ENCODE results near the gene TOLLIP. TPM values are rescaled to one million over a fixed set of nuclear protein-coding genes. Genes with fewer than 3 reads are reported as not detected.

Gene TOLLIP
- polyA plus RNA-seq, 1 experiment = 38.3 TPM

DNA sequence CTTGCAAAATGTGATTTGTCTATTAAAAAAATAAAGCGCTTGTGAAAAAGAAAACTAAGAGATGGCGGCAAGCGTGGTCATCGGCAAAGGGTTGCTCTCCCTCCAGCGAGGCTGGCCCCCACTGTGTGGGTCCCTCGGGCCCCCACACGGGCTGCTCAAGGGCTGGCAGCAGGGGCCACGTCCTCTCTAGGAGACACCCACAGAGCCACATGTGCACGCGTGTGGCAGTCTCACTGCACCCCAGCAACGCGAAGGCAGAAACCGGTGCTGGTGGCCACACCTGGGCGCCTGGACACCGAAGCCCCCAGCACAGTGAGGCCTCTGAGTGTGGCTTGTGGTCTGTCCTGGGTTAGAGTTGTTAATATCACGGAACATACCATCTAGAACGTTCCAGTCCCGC is 34.4 kb downstream of the TOLLIP start:
- Histone ChIP-seq H3K36me3 (ENCODE audit: control insufficient read depth, insufficient read depth, low read length) (peaks cover 6% of the 10 kb centered on the region), H3K27me3 (ENCODE audit: control insufficient read depth, insufficient read depth, low read length) (no peaks in the 10 kb centered on the region), H3K4me3 (ENCODE audit: low read depth, low read length) (no peak overlapping the region)
- CTCF ChIA-PET = no interaction called here
- DNase-seq (ENCODE audit: low read depth) = no peak
- no peak for TF ChIP-seq CTCF (IDR thresholded peaks at IDR 0.05; ENCODE audit: insufficient read depth, low read depth, low read length)
- POLR2A ChIA-PET = no interaction called here

DNA sequence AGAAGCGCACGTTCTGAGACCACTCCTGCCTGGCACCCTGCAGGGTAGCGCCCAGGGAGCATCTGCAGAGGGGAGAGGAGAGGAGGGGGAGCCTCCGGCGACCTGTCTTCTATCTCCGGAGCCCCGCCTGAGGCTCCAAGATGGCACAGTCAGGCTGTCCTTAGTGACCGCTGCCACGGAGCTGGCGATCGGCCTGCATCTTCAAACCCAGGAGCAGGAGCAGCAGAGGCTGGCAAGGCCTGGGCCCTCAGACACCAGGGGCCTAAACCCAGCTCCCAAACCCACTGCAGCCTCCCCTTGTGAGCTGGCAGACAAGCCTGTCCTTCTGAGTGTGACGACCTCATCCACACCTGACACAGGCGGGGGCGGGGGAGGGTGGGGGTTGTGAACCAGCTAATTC is 34.9 kb downstream of the TOLLIP start:
- no peak for DNase-seq (ENCODE audit: low read depth)
- ChIA-PET POLR2A (no interaction called here), CTCF (no interaction called here)
- Histone ChIP-seq H3K36me3 (ENCODE audit: control insufficient read depth, insufficient read depth, low read length) (peaks cover 5% of the 10 kb centered on the region), H3K27me3 (ENCODE audit: control insufficient read depth, insufficient read depth, low read length) (no peaks in the 10 kb centered on the region), H3K4me3 (ENCODE audit: low read depth, low read length) (no peak overlapping the region)
- TF ChIP-seq CTCF (IDR thresholded peaks at IDR 0.05; ENCODE audit: insufficient read depth, low read depth, low read length) = no peak

DNA sequence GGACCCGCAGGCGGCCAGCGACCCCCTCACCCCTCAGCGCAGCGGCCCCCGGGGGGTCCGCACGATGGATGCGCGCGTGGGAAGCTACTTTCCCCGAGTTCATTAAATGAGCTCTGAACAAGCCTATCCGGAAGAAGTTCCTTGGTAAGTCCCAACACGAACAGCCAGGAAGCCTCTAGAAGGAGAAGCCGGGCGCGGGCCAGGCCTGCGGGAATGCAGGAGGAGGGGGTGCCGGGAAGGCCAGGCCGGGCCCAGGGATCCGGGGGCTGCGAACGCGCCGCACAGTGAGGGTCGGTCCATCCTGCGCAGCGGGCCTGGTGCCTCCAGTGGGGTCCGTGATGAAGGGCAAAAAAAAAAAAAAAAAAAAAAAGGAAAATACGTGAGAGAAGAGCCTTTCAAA is 36.9 kb downstream of the TOLLIP start:
- H3K4me3 ChIP-seq (ENCODE audit: low read depth, low read length) = no peak overlapping the region
- ChIA-PET CTCF (no interaction called here), POLR2A (no interaction called here)
- peaks cover 5% of the 10 kb centered on the region for H3K36me3 ChIP-seq (ENCODE audit: control insufficient read depth, insufficient read depth, low read length)
- no peak for TF ChIP-seq CTCF (IDR thresholded peaks at IDR 0.05; ENCODE audit: insufficient read depth, low read depth, low read length)
- no peak for DNase-seq (ENCODE audit: low read depth)
- no peaks in the 10 kb centered on the region for H3K27me3 ChIP-seq (ENCODE audit: control insufficient read depth, insufficient read depth, low read length)

- no peak for TF ChIP-seq CTCF (IDR thresholded peaks at IDR 0.05; ENCODE audit: insufficient read depth, low read depth, low read length)
- ChIA-PET POLR2A (no interaction called here), CTCF (no interaction called here)
- Histone ChIP-seq H3K4me3 (ENCODE audit: low read depth, low read length) (no peak overlapping the region), H3K27me3 (ENCODE audit: control insufficient read depth, insufficient read depth, low read length) (no peaks in the 10 kb centered on the region), H3K36me3 (ENCODE audit: control insufficient read depth, insufficient read depth, low read length) (peaks cover 5% of the 10 kb centered on the region)
- DNase-seq (ENCODE audit: low read depth) = no peak
Measured at GRCh38 chr11:1271927-1272326, 37.5 kb downstream of the TOLLIP start.

DNA sequence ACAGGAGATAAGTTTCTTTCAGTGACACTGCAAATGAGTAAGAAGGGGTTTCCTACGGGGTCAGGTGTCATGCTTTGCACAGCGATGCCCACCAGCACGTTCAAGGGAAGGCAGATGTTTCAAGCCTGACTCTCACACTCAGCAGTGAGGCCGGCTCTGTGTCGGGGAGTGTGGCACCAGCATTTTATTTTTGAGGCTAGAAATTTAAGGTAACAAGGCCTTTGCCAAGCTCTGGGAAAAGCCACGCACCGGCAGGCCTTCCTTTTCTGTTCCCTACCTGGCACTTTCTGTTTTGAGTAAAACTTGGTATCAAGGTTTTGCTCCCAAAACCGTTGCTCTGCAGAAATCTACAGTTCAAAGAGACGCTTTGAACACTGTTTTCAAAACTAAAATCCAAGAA is 38.0 kb downstream of the TOLLIP start:
- CTCF ChIA-PET = interaction anchor here (2.0 kb wide), 1 partner anchor 245 kb away, joined by 5 read pairs; no protein-coding TSS in a partner anchor
- POLR2A ChIA-PET = no interaction called here
- TF ChIP-seq CTCF (IDR thresholded peaks at IDR 0.05; ENCODE audit: insufficient read depth, low read depth, low read length) = no peak
- Histone ChIP-seq H3K36me3 (ENCODE audit: control insufficient read depth, insufficient read depth, low read length) (peaks cover 5% of the 10 kb centered on the region), H3K4me3 (ENCODE audit: low read depth, low read length) (no peak overlapping the region), H3K27me3 (ENCODE audit: control insufficient read depth, insufficient read depth, low read length) (no peaks in the 10 kb centered on the region)
- no peak for DNase-seq (ENCODE audit: low read depth)

Data from BJ (cell line).